22Rv1 (cell line): ENCODE data around the gene PPP1R14C.

ENCODE experiments used
- CTCF ChIP-seq: fragments of 450-650 bp; IDR thresholded peaks from 2 replicates; pipeline ENCODE4 v1.5.1; 2017; ENCODE audit warnings: mild to moderate bottlenecking
- ZFX ChIP-seq: fragments of 450-650 bp; IDR thresholded peaks from 2 replicates; pipeline ENCODE4 v1.6.1; 2017; ENCODE audit warnings: antibody characterized with exemption, borderline replicate concordance

GRCh38 chr6:150126641-150127291 lies 16.1 kb upstream of the PPP1R14C start:
- TF ChIP-seq CTCF = no peak
- no peak for TF ChIP-seq ZFX
